ENCODE measurements around the gene FLVCR2. TPM values are rescaled to one million over a fixed set of nuclear protein-coding genes. Genes with fewer than 3 reads are reported as not detected.

The FLVCR2 gene
- total RNA-seq, 4 donors from 2014 or later: 2.5 to 7.5 (median 4.6) TPM

GRCh38 chr14:75547552-75548250, 30.7 kb upstream of the FLVCR2 start:
- peaks cover 0 to 6% (median 3%) of the 10 kb centered on the region in 4 donors for H3K4me1 ChIP-seq
- intact Hi-C loops (cut with DNase I): no loop called here
- DNase-seq (ENCODE audit: extremely low spot score): no peak
- H3K9me3 ChIP-seq: no peaks in the 10 kb centered on the region
- no peaks in the 10 kb centered on the region for H3K27me3 ChIP-seq
- TF ChIP-seq, protein P1, sequence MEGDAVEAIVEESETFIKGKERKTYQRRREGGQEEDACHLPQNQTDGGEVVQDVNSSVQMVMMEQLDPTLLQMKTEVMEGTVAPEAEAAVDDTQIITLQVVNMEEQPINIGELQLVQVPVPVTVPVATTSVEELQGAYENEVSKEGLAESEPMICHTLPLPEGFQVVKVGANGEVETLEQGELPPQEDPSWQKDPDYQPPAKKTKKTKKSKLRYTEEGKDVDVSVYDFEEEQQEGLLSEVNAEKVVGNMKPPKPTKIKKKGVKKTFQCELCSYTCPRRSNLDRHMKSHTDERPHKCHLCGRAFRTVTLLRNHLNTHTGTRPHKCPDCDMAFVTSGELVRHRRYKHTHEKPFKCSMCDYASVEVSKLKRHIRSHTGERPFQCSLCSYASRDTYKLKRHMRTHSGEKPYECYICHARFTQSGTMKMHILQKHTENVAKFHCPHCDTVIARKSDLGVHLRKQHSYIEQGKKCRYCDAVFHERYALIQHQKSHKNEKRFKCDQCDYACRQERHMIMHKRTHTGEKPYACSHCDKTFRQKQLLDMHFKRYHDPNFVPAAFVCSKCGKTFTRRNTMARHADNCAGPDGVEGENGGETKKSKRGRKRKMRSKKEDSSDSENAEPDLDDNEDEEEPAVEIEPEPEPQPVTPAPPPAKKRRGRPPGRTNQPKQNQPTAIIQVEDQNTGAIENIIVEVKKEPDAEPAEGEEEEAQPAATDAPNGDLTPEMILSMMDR (IDR thresholded peaks at IDR 0.05): no peak
- TF ChIP-seq POLR2A (IDR thresholded peaks at IDR 0.05; ENCODE audit: low read depth) (no peak), POLR2AphosphoS5 (IDR thresholded peaks at IDR 0.05) (no peak), EP300 (IDR thresholded peaks at IDR 0.05) (no peak)
- WGBS: 83% methylated on average over 10 of the region's 11 CpGs
- H3K36me3 ChIP-seq: no peaks in the 10 kb centered on the region
- H3K4me3 ChIP-seq: no peak overlapping the region
- H3K27ac ChIP-seq (replicated peaks in 1 of 4): no peak overlapping the region

DNA sequence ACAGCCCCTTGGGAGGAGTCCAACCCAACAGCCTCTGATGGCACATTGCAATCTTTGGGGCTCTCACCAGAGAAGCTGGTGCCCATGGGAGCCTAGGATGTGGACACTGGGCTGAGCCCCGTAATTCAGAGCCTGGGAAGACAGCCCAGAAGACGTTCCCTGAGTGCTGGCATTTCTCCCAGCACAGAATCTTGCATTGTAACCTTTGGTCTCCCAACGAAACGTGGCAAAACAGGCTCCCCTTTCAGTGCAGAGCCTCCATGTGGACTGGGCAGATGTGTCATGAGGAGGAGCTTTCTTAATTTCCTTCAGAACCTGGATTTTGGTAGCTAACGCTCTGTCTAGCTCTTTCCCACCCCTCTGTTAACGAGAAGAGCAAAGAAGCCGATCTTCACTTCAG, 29.9 kb upstream of the FLVCR2 start:
- intact Hi-C loops (cut with DNase I): no loop called here
- H3K27ac ChIP-seq (replicated peaks in 1 of 4): no peak overlapping the region
- H3K9me3 ChIP-seq: no peaks in the 10 kb centered on the region
- no peak overlapping the region for H3K4me3 ChIP-seq
- TF ChIP-seq POLR2AphosphoS5 (IDR thresholded peaks at IDR 0.05) (no peak), EP300 (IDR thresholded peaks at IDR 0.05) (no peak), POLR2A (IDR thresholded peaks at IDR 0.05; ENCODE audit: low read depth) (no peak)
- TF ChIP-seq, protein P1 (IDR thresholded peaks at IDR 0.05): no peak
- H3K27me3 ChIP-seq: no peaks in the 10 kb centered on the region
- 64% methylated on average over 6 of the region's 7 CpGs for whole genome bisulfite sequencing
- no peaks in the 10 kb centered on the region for H3K36me3 ChIP-seq
- peaks cover 0 to 12% (median 0%) of the 10 kb centered on the region in 4 donors for H3K4me1 ChIP-seq
- no peak for DNase-seq (ENCODE audit: extremely low spot score)

GRCh38 chr14:75549169-75549568, 29.3 kb upstream of the FLVCR2 start:
- Histone ChIP-seq H3K4me1 (peaks cover 0 to 18% (median 1%) of the 10 kb centered on the region in 4 donors), H3K9me3 (no peaks in the 10 kb centered on the region), H3K27me3 (no peaks in the 10 kb centered on the region), H3K4me3 (no peak overlapping the region), H3K27ac (replicated peaks in 1 of 4) (no peak overlapping the region), H3K36me3 (no peaks in the 10 kb centered on the region)
- 87% methylated on average over 5 of the region's 5 CpGs for WGBS
- DNase-seq (ENCODE audit: extremely low spot score): no peak
- intact Hi-C loops (cut with DNase I): no loop called here
- TF ChIP-seq POLR2A (IDR thresholded peaks at IDR 0.05; ENCODE audit: low read depth): no peak
- no peak for TF ChIP-seq POLR2AphosphoS5 (IDR thresholded peaks at IDR 0.05)
- TF ChIP-seq, protein P1 (IDR thresholded peaks at IDR 0.05): no peak
- no peak for TF ChIP-seq EP300 (IDR thresholded peaks at IDR 0.05)

GRCh38 chr14:75551021-75551420, 27.4 kb upstream of the FLVCR2 start:
- TF ChIP-seq, protein P1 (IDR thresholded peaks at IDR 0.05): no peak
- TF ChIP-seq POLR2AphosphoS5 (IDR thresholded peaks at IDR 0.05) (no peak), EP300 (IDR thresholded peaks at IDR 0.05) (no peak), POLR2A (IDR thresholded peaks at IDR 0.05; ENCODE audit: low read depth) (no peak)
- intact Hi-C loops (cut with DNase I): no loop called here
- no peaks in the 10 kb centered on the region for H3K36me3 ChIP-seq
- no peak overlapping the region for H3K27ac ChIP-seq (replicated peaks in 1 of 4)
- no peak overlapping the region for H3K4me3 ChIP-seq
- no peaks in the 10 kb centered on the region for H3K27me3 ChIP-seq
- peaks cover 0 to 18% (median 3%) of the 10 kb centered on the region in 4 donors for H3K4me1 ChIP-seq
- no peak for DNase-seq (ENCODE audit: extremely low spot score)
- H3K9me3 ChIP-seq: no peaks in the 10 kb centered on the region
- WGBS: 87% methylated on average over 7 of the region's 7 CpGs
